ENCODE results near the gene EEIG2.

The EEIG2 gene

DNA sequence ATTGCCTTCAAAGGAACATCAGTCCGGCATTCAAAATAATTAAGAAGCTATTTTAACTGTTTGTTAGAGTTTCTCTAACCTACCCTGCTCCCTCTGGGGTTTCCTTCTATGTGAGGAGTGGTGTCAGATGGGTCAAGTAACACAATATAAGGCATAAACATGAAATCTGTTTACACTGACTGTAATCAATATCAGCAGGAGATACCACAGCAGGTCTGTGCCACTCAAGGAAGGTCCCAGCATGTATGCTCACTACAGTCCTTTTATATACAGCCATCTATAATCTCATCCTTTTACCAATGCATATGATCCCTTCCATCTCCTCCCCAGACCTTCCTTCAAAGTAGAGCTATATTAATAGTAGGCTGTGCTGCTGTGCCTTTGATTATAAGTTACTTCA lies 25.4 kb downstream of the EEIG2 start:
- no peak for DNase-seq

- no peak for DNase-seq
Measured at GRCh38 chr1:108590441-108590840, 30.5 kb downstream of the EEIG2 start.

GRCh38 chr1:108590957-108591356 lies 31.1 kb downstream of the EEIG2 start:
- DNase-seq = no peak

DNA sequence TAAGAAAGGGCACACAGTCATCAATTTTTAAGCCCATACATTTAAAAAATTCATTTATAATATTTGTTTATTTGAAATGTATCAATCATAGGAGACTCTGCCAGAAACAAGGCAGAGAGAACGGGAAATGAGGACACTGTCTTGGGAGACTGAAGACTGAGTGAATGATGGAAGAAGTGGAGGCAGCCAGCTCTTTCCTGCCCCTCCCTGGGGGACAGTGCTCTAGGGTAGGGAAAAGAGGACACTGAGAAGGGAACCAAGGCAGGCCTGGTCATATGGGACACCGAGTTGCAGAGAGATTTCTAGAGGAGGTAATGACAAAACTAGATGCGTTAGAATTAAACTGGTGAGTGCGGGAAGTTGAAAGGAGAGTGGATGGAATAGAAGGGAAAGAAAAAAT lies 31.6 kb downstream of the EEIG2 start:
- DNase-seq = no peak

- DNase-seq = no peak
Measured at GRCh38 chr1:108592030-108592759, 32.3 kb downstream of the EEIG2 start.

- no peak for DNase-seq
Measured at GRCh38 chr1:108593448-108593847, 33.5 kb downstream of the EEIG2 start.

- DNase-seq = no peak
Measured at GRCh38 chr1:108595507-108595906, 35.6 kb downstream of the EEIG2 start.

- DNase-seq = no peak
Measured at GRCh38 chr1:108597041-108597440, 37.1 kb downstream of the EEIG2 start.

DNA sequence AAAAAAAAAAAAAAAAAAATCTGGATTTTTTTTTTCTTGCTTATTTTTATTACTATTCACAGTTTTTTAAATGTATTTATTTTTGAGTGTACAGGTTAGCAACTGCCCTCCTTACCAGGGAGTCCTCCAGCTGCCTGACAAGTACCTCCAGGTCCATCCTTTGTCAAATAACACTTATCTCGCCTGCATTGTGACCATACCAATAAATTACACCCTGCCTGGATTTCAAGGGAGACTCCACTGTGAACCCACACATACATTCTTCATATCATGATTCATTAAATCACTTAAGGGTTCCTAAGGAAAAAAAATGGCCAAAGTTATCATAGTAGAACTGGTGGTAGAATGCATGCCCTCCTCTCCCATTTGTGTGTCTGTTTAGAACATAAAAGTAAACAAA lies 38.4 kb downstream of the EEIG2 start:
- DNase-seq = no peak

DNA sequence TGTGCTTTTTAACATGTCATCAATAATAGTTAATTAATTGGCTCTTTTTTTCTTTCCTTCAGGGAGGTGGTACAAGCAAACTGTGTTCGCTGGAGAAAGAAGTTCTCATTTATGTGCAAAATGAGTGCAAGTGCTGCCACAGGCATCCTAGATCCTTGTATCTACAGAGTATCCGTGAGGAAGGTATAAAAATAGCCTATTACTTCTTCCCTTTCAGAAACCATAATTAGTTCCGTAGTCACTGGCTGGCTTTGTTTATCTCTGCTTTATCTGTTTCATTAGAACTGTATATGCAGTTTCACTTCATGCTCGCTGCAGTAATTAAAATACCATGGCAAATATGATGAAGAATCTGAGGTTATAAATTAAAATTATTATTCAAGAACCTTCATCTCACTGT lies 40.6 kb downstream of the EEIG2 start:
- no peak for DNase-seq

DNA sequence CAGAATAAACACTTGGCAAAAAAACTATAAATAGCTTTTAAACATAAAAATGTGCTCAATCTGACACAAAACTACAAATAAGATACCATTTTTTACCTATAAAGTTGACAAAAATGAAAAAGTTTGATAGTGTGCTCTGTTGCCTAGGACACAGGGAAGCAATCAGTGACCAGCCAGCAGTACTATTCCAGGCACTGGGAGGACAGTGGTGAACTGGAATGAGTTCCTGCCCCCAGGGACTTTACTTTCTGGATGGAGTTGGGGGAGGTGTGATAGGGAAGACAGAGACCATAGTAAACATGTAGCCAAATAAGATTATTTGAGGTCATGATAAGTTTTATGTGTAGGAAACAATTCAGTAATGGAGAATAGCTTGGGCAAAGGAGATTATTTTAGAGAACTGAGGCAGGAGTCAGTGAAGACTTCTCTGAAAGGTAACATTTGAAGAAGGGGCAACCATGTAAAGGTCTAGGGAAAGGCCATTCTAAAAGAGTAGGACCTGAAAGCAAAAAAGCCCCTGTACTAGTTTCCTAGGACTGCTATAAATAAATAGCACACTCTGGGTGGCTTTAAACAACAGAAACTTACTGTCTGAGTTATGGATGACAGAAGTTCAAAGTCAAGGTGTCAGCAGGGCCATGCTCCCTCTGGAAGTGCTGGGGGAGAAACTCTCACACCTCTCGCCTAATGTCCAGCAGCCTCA lies 42.0 kb downstream of the EEIG2 start:
- no peak for DNase-seq

DNA sequence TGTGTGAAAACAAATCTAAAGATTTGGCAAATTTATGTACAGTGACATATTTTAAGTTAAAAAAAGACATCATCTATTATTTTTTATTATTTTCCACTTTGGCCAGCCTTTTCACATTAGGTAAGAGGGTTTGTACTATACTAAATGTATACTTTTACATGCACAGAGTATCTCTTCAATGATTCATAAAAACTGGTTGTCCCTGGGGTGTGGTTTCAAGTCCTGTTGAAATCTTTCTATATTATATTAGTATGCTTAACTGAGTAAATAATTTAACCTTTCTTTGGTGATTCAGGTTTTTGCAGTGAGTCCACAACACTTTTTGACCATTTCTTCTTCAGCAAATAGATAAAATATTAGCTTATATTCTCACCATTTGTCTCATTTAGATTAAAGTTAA lies 45.7 kb downstream of the EEIG2 start:
- DNase-seq = no peak

- DNase-seq = no peak
Measured at GRCh38 chr1:108606478-108606877, 46.6 kb downstream of the EEIG2 start.

- no peak for DNase-seq
Measured at GRCh38 chr1:108609483-108610049, 49.7 kb downstream of the EEIG2 start.

All from stimulated activated CD4-positive, alpha-beta T cell treated with anti-CD3 and anti-CD28 coated beads, Interleukin-4, amount 100 ng/mL, for 1 hour (primary cell).